ENCODE data around the gene SDHAF2.

GRCh38 chr11:61489833-61490721, 60.2 kb downstream of the SDHAF2 start:
- TF ChIP-seq CTCF (conservative IDR thresholded peaks at IDR 0.05; ENCODE audit: low read depth, low read length): no peak
- TF ChIP-seq MXI1 (IDR thresholded peaks at IDR 0.05; ENCODE audit: borderline replicate concordance, low read depth, low read length): no peak
- no peak for TF ChIP-seq FOS (IDR thresholded peaks at IDR 0.05; ENCODE audit: low read depth, low read length)
- no peak for TF ChIP-seq POLR2A (IDR thresholded peaks at IDR 0.05; ENCODE audit: low read depth, low read length)
